Renal pelvis (tissue), 4 donors: ENCODE measurements around the gene RMRP. TPM values are rescaled to one million over a fixed set of nuclear protein-coding genes. Genes with fewer than 3 reads are reported as not detected.

ENCODE experiments used
- DNase-seq: peaks from one replicate; pipeline ENCODE4 v3.0.0-alpha.2; 2013
- polyA plus RNA-seq, 3 donors: library from polyadenylated mRNA; unstranded; fragments of 120-200 nt; gene quantifications; one replicate each; pipeline ENCODE4 v1.2.1, GENCODE V29; 2013; ENCODE audit not compliant: insufficient read length in 3 of 3

Gene RMRP
- polyA plus RNA-seq, 3 donors, result not detected

DNA sequence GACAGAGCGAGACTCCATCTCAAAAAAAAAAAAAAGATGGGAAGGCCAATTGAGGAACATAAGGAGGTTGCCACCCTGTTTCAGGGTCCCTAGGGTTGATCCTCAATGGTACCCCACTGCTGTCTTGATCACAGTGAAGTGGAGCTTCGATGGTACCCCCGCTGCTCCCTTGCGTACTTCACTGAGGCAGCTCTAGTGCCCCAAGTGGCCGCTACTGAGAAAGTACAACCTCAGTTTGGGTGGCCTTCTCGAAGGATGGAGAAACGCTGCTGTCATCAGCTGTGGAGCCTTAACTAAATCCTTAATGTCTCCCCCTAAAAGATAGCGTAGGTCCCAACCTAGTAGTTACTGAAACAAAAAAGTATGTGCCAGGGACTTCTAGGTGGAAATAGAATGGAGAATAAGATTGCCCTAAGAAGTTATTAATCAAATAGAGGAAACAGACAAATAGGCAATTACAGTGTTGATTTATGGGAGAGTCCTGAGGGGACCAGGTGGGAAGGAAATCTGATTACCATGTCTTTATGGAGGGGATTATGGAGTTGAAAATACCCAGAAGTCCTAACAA, 46.5 kb downstream of the RMRP start:
- no peak for DNase-seq

DNA sequence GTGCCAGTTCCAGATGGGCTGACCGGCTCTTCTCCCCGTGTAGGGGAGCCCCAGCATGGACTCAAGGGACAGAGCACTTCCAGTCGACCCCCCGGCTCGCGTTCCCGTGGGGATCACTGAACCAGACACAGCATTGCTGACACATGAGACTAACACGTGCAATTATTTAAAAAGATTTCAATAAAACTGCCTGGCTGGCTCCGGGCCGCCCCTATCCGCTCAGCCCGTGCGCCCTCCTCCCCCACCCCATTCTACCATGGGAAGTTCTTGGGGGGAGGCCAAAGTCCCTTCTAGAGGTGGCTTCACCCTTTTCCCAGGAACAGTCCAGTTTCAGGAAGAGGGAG, 48.0 kb downstream of the RMRP start:
- DNase-seq, result no peak

DNA sequence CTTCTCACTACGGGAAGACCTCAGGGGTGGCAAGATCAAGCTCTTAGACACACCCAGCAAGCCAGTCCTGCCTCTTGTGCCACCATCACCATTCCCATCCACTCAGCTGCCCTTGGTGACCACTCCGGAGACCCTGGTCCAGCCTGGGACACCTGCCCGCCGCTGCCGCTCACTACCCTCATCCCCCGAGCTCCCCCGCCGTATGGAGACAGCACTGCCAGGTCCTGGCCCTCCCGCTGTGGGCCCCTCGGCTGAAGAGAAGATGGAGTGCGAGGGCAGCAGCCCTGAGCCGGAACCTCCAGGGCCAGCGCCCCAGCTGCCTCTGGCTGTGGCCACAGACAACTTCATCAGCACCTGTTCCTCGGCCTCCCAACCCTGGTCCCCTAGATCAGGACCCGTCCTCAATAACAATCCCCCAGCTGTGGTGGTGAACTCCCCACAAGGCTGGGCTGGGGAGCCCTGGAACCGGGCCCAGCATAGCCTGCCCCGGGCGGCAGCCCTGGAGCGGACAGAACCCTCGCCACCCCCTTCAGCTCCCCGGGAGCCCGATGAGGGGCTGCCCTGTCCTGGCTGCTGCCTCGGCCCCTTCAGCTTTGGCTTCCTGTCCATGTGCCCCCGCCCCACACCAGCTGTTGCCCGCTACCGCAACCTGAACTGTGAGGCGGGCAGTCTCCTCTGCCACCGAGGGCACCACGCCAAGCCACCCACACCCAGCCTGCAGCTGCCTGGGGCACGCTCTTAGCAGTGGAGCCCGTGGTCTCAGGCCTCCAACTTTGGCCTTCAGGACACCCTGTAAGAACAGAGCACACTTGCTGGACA, 48.6 kb downstream of the RMRP start:
- no peak for DNase-seq

DNA sequence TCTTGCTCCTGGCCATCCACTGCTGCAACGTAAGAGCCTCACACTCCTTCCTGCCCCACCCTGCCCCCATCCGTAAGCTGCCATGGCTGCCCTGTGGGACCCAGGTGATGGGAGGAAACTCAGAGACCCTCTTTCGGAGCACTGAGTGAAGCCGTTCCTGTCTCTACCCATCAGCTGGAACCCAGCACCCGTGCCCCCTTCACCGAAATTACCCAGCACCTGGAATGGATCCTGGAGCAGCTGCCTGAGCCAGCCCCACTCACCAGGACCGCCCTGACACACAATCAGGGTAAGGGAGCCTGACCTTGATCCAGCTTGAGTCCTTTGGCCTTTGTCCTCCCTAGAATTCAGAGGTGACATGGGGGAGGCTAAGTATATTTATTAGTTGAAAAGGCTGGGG, 49.6 kb downstream of the RMRP start:
- DNase-seq, result no peak

Other genes starting within 250 kb of the RMRP start
- 10 to 100 TPM; 18.9 to 20.7 (median 20.7) TPM for gene RUSC2, start 167.9 kb downstream of the RMRP start, polyA plus RNA-seq
- 10 to 100 TPM; 44.2 to 46.7 (median 46.4) TPM for gene TESK1, start 52.8 kb downstream of the RMRP start, polyA plus RNA-seq
- gene CD72, start 39.6 kb downstream of the RMRP start, polyA plus RNA-seq, result 1 to 10 TPM; 2.8 to 4.5 (median 4.1) TPM
- gene SIT1, start 7.1 kb downstream of the RMRP start, polyA plus RNA-seq, result under 1 TPM; 0.32 to 0.58 (median 0.33) TPM
- 10 to 100 TPM; 16.9 to 21.1 (median 18.5) TPM for gene CCDC107, start 273 bp upstream of the RMRP start, polyA plus RNA-seq
- gene ARHGEF39, start 7.2 kb upstream of the RMRP start, polyA plus RNA-seq, result 10 to 100 TPM in 2 of 3 donors, 1 to 10 TPM in 1; 8.7 to 14.0 (median 12.9) TPM
- under 1 TPM; 0.34 to 0.94 (median 0.57) TPM for gene CA9, start 15.9 kb upstream of the RMRP start, polyA plus RNA-seq
- gene TPM2, start 31.9 kb upstream of the RMRP start, polyA plus RNA-seq, result 100 to 1,000 TPM; 142 to 173 (median 160) TPM
- 100 to 1,000 TPM; 164 to 188 (median 181) TPM for gene TLN1, start 74.2 kb upstream of the RMRP start, polyA plus RNA-seq
- gene CREB3, start 74.6 kb upstream of the RMRP start, polyA plus RNA-seq, result 10 to 100 TPM; 40.1 to 42.5 (median 40.9) TPM
- gene GBA2, start 91.2 kb upstream of the RMRP start, polyA plus RNA-seq, result 100 to 1,000 TPM in 2 of 3 donors, 10 to 100 TPM in 1; 94.4 to 139 (median 127) TPM
- gene RGP1, start 91.3 kb upstream of the RMRP start, polyA plus RNA-seq, result 10 to 100 TPM; 28.7 to 31.8 (median 31.1) TPM
- 1 to 10 TPM in 1 of 3 donors, under 1 TPM in 1, not detected in 1; 0.70 to 1.3 TPM for gene MSMP, start 96.3 kb upstream of the RMRP start, polyA plus RNA-seq
- gene NPR2, start 133.6 kb upstream of the RMRP start, polyA plus RNA-seq, result 10 to 100 TPM; 24.5 to 29.4 (median 28.2) TPM
- gene SPAG8, start 154.2 kb upstream of the RMRP start, polyA plus RNA-seq, result 1 to 10 TPM; 5.5 to 8.6 (median 6.0) TPM
- gene HINT2, start 157.0 kb upstream of the RMRP start, polyA plus RNA-seq, result 10 to 100 TPM; 51.8 to 60.2 (median 59.5) TPM
- gene FAM221B, start 170.7 kb upstream of the RMRP start, polyA plus RNA-seq, result under 1 TPM; 0.09 to 0.41 (median 0.12) TPM
- gene TMEM8B, start 171.2 kb upstream of the RMRP start, polyA plus RNA-seq, result 10 to 100 TPM; 30.2 to 36.2 (median 31.1) TPM
- gene OR13J1, start 212.4 kb upstream of the RMRP start, polyA plus RNA-seq, result under 1 TPM in 2 of 3 donors, not detected in 1; 0.06 to 0.22 TPM
- under 1 TPM in 1 of 3 donors, not detected in 2; 0.64 TPM for gene HRCT1, start 248.2 kb upstream of the RMRP start, polyA plus RNA-seq